T47D (cell line): ENCODE measurements around the gene MINK1.

Source experiments
- DNase-seq, 2 experiments: peaks; one replicate each; pipeline versions ENCODE4 v3.0.0 to v3.0.0-alpha.2; 2011 to 2012; ENCODE audit warnings: low read depth in 1 of 2, low spot score in 1 of 2
- JUND ChIP-seq: IDR thresholded peaks from 2 replicates; pipeline ENCODE4 v1.6.1; 2012; ENCODE audit warnings: low read depth
- in situ Hi-C: cut with HindIII; loops from 2 replicates; pipeline ENCODE4 v1.10.0; 2016; ENCODE audit warnings: low sequenced_read_pairs, low pct_unique_long_range_greater_than_20kb

The MINK1 gene

GRCh38 chr17:4934173-4934979, 101.2 kb downstream of the MINK1 start:
- in situ Hi-C loops, result no loop called here
- peak in 1 of 2 experiments; percentile 50 for DNase-seq
- TF ChIP-seq JUND, result no peak

- in situ Hi-C loops, result no loop called here
- DNase-seq, result no peak
- TF ChIP-seq JUND, result no peak
These were observed 102.5 kb downstream of the MINK1 start for GRCh38 chr17:4935650-4936049.

GRCh38 chr17:4936436-4936835, 103.3 kb downstream of the MINK1 start:
- no peak for DNase-seq
- in situ Hi-C loops, result no loop called here
- no peak for TF ChIP-seq JUND

GRCh38 chr17:4937553-4937952, 104.4 kb downstream of the MINK1 start:
- DNase-seq, result no peak
- TF ChIP-seq JUND, result no peak
- in situ Hi-C loops, result no loop called here

- no peak for TF ChIP-seq JUND
- no peak for DNase-seq
- in situ Hi-C loops, result no loop called here
These were observed 104.9 kb downstream of the MINK1 start for GRCh38 chr17:4938069-4938491.

GRCh38 chr17:4938688-4939545, 105.8 kb downstream of the MINK1 start:
- DNase-seq, result no peak
- no peak for TF ChIP-seq JUND
- in situ Hi-C loops, result no loop called here

GRCh38 chr17:4939546-4939795, 106.3 kb downstream of the MINK1 start:
- in situ Hi-C loops, result no loop called here
- DNase-seq, result no peak
- no peak for TF ChIP-seq JUND

- in situ Hi-C loops, result no loop called here
- DNase-seq, result peak; percentile 93 to 99
- TF ChIP-seq JUND, result no peak
These were observed 106.8 kb downstream of the MINK1 start, which contains the start of the genes RNF167 and SLC25A11 for GRCh38 chr17:4939796-4940554. TSS of gene RNF167 (plus strand) at chr17:4940268. CDS start at chr17:4940910, 642 bp downstream. TSS of gene SLC25A11 (minus strand) at chr17:4940046. CDS start at chr17:4939910, 136 bp downstream.

GRCh38 chr17:4940555-4941318, 107.6 kb downstream of the MINK1 start:
- DNase-seq, result peak in 1 of 2 experiments; percentile 59
- TF ChIP-seq JUND, result no peak
- in situ Hi-C loops, result no loop called here

- no peak for TF ChIP-seq JUND
- in situ Hi-C loops, result no loop called here
- DNase-seq, result no peak
These were observed 108.1 kb downstream of the MINK1 start for GRCh38 chr17:4941319-4941610.

GRCh38 chr17:4942760-4943508, 109.8 kb downstream of the MINK1 start:
- TF ChIP-seq JUND, result no peak
- no peak for DNase-seq
- in situ Hi-C loops, result no loop called here
